D721Med (cell line): ENCODE data around the gene SERHL2.
"Not testable (repeated sequence)": the region's sequence is repeated elsewhere in the genome, so short reads cannot be mapped to it uniquely, and the experiment has no call there.

Experiments
- DNase-seq: peaks from one replicate; pipeline ENCODE4 v3.0.0; 2011; ENCODE audit warnings: low spot score; ENCODE audit not compliant: insufficient read length
- FAIRE-seq: peaks from 2 replicates; lab custom pipeline; 2011; peaks lifted over from hg19 to GRCh38; lab: Jason Lieb, UNC
- CTCF ChIP-seq: IDR thresholded peaks from 2 replicates; pipeline ENCODE4 v1.5.1; 2012; ENCODE audit warnings: mild to moderate bottlenecking, control low read depth; ENCODE audit not compliant: insufficient read depth; ENCODE audit errors: missing control alignments

The SERHL2 gene

GRCh38 chr22:42604403-42604802 lies 50.6 kb downstream of the SERHL2 start:
- FAIRE-seq = no peak
- TF ChIP-seq CTCF = no peak

GRCh38 chr22:42607641-42608040 lies 53.9 kb downstream of the SERHL2 start:
- FAIRE-seq, DNase-seq: not testable (repeated sequence)

More at GRCh38 chr22:42604403-42604802, 50.6 kb downstream of the SERHL2 start:
- DNase-seq = no peak

- no peak for DNase-seq
- TF ChIP-seq CTCF = no peak
- no peak for FAIRE-seq
These were observed 54.5 kb downstream of the SERHL2 start for GRCh38 chr22:42608136-42608822.

DNA sequence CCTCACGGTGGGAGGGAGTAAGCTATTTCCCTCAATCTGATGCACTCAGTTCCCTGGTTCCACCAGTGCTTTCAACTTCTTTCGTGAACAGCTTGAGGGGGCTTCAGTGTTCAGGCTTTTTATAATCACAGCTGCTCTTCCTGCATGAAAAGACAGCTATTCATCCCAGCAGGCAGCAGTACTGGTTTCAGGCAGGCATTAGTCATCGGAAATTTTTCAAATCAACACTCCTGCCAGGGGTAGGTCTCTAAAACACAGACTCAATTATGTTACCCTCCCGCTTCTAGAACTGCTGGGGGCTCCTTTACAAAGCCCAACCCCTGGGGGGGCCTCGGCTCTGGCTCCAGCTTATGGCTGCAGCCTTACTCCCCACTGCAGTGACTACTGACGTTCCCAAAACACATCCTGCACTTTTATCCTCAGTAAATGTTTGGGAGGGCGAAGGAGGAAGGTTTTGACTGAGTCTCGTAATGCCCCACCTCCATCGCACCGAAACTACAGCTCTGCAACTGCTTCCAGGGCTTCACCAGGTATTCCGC lies 55.1 kb downstream of the SERHL2 start:
- FAIRE-seq (no peak), DNase-seq (no peak)
- TF ChIP-seq CTCF = no peak

GRCh38 chr22:42610186-42610585 lies 56.4 kb downstream of the SERHL2 start:
- no peak for DNase-seq
- TF ChIP-seq CTCF = no peak
- FAIRE-seq = no peak

- DNase-seq = no peak
- no peak for TF ChIP-seq CTCF
- FAIRE-seq = no peak
These were observed 57.3 kb downstream of the SERHL2 start for GRCh38 chr22:42611051-42611450.

GRCh38 chr22:42612336-42612735 lies 58.6 kb downstream of the SERHL2 start:
- TF ChIP-seq CTCF = no peak
- no peak for DNase-seq
- FAIRE-seq = no peak
